Left forelimb (tissue), 1 donor: ENCODE results near the gene HAUS1.
"Not testable (repeated sequence)": the region's sequence is repeated elsewhere in the genome, so short reads cannot be mapped to it uniquely, and the experiment has no call there.

Experiments used
- DNase-seq: peaks from one replicate; pipeline ENCODE4 v3.0.0-alpha.2; 2018; ENCODE audit warnings: low spot score

HAUS1 gene

DNA sequence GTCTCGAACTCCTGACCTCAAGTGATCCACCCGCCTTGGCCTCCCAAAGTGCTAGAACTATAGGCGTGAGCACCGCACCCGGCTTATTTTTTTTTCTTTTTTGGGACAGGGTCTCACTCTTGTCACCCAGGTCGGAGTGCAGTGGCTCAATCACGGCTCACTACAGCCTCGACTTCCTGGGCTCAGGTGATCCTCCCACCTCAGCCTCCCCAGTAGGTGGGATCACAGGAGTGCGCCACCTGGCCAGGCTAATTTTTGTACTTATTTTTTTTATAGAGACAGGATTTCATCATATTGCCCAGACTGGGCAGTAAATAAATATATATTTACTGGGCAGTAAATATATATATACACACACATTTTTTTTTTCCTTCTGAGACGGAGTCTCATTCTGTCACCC, 8.7 kb upstream of the HAUS1 start:
- DNase-seq = no peak

DNA sequence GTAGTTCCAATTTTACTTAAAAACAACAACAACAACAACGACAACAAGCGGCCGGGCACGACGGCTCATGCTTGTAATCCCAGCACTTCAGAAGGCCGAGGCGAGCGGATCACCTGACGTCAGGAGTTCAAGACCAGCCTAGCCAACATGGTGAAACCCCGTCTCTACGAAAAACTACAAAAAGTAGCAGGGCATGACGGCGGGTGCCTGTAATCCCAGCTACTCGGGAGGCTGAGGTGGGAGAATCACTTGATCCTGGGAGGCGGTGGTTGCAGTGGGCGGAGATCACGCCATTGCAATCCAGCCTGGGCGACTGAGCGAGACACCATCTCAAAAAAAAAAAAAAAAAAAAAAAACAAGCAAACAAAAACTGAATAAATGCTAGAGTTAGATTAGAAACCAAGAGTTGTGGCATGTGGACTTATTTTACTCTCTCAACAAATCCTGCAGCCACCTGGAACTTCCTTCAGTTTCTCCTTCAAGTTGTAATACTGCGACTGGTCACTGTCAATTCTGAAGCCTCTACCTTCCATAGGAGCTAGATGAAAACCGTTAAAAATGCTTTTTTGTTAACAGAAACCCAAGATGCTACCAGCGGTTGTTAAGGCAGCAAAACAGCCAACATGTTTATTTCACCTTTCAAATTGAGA, 7.4 kb upstream of the HAUS1 start:
- DNase-seq = no peak

DNA sequence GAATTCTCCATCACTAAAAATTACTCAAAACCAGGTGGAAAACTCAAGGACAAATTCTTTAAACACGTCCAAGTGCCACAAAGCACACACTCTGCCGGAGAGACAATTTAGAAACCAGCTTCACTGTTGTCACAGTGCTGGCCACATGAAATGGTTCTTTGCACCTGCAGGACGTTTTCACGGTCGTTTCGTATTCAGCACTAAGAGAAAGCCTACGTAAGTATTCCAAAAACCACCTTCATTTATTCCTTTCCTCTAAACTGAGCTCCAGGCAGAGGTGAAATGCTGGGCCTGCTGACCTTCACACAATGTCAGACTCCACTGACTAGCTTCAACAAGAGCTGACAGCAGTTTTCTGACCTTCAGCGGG, 6.8 kb upstream of the HAUS1 start:
- DNase-seq = no peak

GRCh38 chr18:46097801-46098615, 6.2 kb upstream of the HAUS1 start, which contains the start of gene ATP5F1A:
ATP5F1A (minus strand) TSS chr18:46098296; CDS start chr18:46098231, 65 bp downstream.
- DNase-seq = peak; percentile 95

DNA sequence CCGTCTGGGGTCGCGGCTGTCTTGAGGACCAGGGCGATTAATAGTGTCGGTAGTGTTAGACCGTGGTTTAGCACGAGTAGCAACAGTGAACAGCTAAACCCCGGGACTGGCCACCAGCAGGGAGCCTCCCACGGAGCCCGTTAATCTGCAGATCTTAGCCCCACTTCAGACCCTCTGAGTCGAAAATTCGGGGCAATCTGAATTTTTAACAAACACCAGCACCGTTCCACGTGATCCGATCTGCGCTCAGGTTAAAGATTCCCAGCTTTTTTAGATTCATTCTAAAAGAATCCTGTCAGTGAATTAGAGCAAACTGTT, 5.6 kb upstream of the HAUS1 start:
- no peak for DNase-seq

DNA sequence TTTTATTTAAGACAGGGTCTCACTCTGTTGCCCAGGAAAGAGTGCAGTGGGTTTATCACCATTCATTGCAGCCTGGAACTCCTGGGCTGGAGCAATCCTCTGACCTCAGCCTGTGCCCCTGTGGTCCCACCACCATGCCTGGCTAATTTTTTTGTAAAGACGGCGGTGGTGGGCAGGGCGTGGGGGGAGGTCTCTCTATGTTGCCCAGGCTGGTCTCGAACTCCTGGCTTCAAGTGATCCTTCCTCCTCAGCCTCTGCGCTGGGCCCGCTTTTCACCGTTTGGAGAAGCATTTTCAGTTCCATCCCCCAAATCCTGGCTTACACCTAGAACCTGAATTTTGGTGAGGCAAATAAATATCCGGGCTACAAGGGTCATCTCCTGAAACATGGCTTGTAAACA, 4.7 kb upstream of the HAUS1 start:
- DNase-seq = no peak

DNA sequence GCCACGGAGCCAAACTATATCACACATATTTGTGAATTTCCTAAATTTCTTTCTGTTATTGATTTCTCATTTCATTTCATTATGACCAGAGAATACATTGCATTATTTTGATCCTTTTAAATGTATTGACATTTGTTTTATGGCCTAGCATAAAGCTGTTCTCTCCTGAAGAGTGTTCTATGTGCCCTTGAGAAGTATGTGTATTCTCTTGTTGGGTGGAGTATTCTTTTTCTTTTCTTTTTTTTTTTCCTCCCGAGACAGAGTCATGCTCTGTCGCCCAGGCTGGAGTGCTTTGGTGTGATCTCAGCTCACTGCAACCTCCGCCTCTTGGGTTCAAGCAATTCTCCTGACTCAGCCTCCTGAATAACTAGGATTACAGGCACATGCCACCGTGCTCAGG, 5.2 kb downstream of the HAUS1 start:
- DNase-seq = no peak

DNA sequence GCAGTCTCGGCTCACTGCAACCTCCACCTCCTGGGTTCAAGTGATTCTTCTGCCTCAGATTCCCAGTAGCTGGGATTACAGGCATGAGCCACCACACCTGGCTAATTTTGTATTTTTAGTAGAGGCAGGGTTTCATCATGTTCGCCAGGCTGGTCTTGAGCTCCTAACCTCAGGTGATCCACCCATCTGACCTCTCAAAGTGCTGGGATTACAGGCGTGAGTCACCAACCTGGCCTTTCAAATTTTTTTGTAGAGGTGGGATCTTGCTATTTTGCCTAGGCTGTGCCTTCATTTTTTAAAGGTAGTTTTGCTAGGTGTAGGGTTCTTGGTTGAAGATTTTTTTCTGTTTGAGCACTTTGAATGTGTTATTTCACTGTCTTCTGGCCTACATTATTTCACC, 6.2 kb downstream of the HAUS1 start:
- DNase-seq = no peak

GRCh38 chr18:46113751-46114150, 9.6 kb downstream of the HAUS1 start:
- no peak for DNase-seq

- not testable (repeated sequence) for DNase-seq
Observed at GRCh38 chr18:46126625-46127024, 22.4 kb downstream of the HAUS1 start.

GRCh38 chr18:46130061-46130460, 25.9 kb downstream of the HAUS1 start:
- DNase-seq = no peak

DNA sequence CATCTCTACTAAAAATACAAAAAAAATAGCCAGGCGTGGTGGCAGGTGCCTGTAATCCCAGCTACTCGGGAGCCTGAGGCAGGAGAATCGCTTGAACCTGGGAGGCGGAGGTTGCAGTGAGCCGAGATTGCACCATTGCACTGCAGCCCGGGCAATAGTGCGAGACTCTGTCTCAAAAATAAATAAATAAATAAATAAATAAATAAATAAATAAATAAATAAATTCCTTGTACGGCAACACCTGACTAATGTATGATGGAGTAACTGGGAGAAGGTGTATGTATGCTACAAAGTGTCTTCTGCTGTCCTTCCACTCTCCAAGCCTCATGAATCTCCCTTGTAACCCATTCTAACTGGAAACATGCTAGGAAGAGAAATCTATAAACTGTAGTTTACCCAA, 26.4 kb downstream of the HAUS1 start:
- not testable (repeated sequence) for DNase-seq

DNA sequence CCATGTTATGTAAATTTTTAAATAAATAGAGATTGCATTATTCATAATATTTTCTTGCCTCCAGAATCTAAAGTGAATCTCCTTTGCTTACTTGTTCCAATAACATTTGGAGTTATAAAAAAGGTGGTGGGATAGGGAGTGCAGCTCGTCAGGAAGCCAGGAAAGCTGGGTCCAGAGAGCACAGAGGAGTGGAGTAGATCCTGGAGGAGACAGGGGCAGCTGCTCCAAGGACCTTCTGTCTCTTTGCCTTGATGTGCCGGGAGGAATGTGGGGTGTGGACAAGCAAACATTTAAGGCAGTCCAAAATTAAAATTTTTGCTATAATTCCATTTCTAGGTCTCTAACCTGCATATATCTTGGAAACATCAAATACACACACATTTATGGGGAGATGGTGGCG, 29.3 kb downstream of the HAUS1 start:
- no peak for DNase-seq

DNA sequence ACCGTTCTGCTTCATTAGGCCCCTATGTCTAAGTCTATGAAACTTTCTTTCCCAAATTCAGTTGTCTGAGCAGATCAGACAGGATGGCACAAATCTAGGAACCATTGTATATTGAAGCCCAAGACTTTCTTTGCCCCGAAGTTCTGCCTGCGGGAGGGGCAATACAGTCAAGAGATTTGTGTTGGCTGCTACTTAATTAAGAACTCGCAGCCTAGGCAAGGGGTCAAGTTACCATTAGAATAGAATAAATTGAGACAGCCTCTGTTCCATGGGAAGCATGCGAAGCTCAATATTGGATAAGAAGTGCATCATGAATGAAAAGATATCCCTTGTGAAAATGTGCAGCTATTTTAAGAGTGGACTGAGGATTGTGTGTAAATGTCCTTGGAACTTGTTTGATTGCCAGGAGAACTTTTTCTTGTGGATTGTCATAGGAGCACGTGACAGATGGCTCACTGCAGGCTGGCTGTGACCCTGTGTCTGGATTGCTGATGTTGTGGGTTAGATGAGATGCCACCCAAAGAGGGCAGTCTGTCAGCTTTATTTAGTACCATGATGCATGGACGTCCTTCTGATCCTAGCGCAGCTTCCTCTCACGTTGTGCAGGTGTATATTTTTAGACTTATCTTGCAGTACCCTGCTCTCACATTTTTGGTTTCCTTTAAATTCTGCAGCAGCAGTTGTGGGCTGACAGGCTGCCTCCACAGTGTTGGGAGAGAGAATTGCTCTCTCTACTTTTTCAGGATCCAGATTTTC, 30.9 kb downstream of the HAUS1 start:
- DNase-seq = no peak

DNA sequence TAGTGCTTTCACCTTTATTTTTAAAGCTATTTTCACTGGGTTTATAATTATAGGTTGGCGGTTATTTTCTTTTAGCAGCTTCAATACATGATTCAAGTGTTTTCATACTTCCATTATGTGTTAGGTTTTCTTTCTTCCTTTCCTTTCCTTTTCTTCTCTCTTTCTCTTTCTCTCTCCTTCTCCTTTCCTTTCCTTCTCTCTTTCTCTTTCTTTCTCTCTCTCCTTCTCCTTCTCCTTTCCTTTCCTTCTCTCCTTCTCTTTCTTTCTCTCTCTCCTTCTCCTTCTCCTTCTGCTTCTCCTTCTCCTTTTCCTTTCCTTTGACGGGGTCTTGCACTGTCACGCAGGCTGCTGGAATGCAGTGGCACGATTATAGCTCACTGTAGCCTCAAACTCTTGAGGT, 36.0 kb downstream of the HAUS1 start:
- DNase-seq = no peak

- no peak for DNase-seq
Observed at GRCh38 chr18:46141199-46141598, 37.0 kb downstream of the HAUS1 start.

DNA sequence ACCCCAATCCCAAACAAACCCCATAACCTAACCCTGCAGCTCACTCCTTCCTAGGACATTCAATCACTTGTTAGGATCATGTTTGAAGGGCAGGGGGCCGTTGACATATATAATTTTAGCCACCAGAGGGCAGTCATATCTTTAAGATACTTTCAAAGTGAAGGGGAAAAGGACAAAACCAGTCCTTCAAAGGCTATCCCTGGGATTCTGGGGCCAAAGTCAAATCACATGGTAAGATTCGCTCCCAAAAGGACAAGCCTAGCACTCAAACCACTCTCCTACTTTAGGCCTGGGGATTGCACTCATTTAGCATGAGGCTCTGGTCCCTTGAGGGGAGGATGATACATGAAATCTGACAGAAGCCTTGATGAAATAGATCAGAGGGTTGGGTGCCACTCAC, 44.6 kb downstream of the HAUS1 start:
- DNase-seq = no peak

- no peak for DNase-seq
Observed at GRCh38 chr18:46152436-46152807, 48.2 kb downstream of the HAUS1 start.

GRCh38 chr18:46152808-46153617, 48.8 kb downstream of the HAUS1 start:
- no peak for DNase-seq

DNA sequence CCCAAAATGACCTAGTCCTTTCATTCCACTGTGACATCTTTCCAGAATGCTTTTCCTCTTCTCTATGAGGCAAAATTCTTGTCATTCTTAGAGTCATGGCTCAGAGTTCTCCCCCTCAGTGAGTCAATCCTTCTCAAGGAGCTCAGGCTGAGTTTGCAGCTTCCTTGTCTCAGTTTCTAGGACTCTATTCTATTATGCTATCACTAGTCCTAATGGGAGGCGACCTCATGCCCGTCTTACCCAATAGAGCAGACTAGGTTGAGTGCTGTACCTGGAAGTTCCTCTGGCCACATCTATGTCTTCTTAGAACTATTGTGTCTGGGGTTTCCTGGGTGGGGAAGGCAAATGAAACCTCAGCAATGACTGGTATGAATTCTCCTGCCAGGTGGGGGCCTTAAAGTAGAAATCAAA, 51.5 kb downstream of the HAUS1 start:
- no peak for DNase-seq

DNA sequence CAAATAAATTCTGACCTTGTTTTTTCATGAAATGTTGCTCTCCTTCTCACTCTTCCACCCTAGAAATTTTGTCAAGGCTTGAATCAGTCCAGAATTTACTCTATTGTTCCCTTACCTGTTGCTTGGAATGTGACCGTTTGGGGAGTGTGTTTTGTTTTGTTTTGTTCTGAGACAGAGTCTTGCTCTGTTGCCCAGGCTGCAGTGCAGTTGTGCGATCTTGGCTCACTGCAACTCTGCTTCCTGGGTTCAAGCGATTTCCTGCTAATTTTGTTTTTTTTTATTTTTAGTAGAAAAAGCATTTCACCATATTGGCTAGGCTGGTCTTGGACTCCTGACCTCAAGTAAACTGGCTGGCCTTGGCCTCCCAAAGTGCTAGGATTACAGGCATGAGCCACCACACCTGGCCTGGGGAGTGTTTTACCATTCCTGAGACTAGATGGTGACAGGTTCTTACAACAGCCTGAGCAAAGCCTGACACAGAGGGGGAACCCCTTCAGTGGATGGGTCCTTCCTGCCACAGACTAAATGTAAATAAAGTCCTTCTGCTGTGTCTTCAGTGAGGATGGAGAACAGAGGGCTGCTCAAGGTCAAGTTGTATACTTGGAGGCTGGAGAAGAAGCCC, 52.0 kb downstream of the HAUS1 start:
- no peak for DNase-seq

- DNase-seq = no peak
Observed at GRCh38 chr18:46156843-46157242, 52.7 kb downstream of the HAUS1 start.
